Measurements from ENCODE around the gene TENT4B.

TENT4B gene

GRCh38 chr16:50244504-50245416 lies 91.7 kb downstream of the TENT4B start:
- peaks cover 38% of the 10 kb centered on the region for H3K27me3 ChIP-seq
- no peak overlapping the region for H3K4me3 ChIP-seq (ENCODE audit: low read depth in 1 of 2, low read length in 1 of 2)
- no peaks in the 10 kb centered on the region for H3K9me3 ChIP-seq
- H3K36me3 ChIP-seq: no peaks in the 10 kb centered on the region
- H3K4me1 ChIP-seq (ENCODE audit: control insufficient read depth in 1 of 2, insufficient read depth in 1 of 2, low read depth in 1 of 2, low read length in 1 of 2): peaks cover 12 to 14% of the 10 kb centered on the region in 2 experiments
- TF ChIP-seq CTCF (IDR thresholded peaks at IDR 0.05): no peak
- no peak overlapping the region for H3K27ac ChIP-seq

- Histone ChIP-seq H3K27me3 (peaks cover 38% of the 10 kb centered on the region), H3K4me3 (ENCODE audit: low read depth in 1 of 2, low read length in 1 of 2) (peak overlapping the region; percentile 55 to 69), H3K4me1 (ENCODE audit: control insufficient read depth in 1 of 2, insufficient read depth in 1 of 2, low read depth in 1 of 2, low read length in 1 of 2) (peaks cover 12 to 14% of the 10 kb centered on the region in 2 experiments), H3K27ac (no peak overlapping the region), H3K36me3 (no peaks in the 10 kb centered on the region), H3K9me3 (no peaks in the 10 kb centered on the region)
- peak; percentile 61 for TF ChIP-seq CTCF (IDR thresholded peaks at IDR 0.05)
Measured at GRCh38 chr16:50245417-50246298, 92.6 kb downstream of the TENT4B start.

- Histone ChIP-seq H3K4me3 (ENCODE audit: low read depth in 1 of 2, low read length in 1 of 2) (peak overlapping the region; percentile 55 to 69), H3K9me3 (no peaks in the 10 kb centered on the region), H3K27me3 (peaks cover 38% of the 10 kb centered on the region), H3K4me1 (ENCODE audit: control insufficient read depth in 1 of 2, insufficient read depth in 1 of 2, low read depth in 1 of 2, low read length in 1 of 2) (peaks cover 12 to 14% of the 10 kb centered on the region in 2 experiments), H3K36me3 (no peaks in the 10 kb centered on the region), H3K27ac (no peak overlapping the region)
- no peak for TF ChIP-seq CTCF (IDR thresholded peaks at IDR 0.05)
Measured at GRCh38 chr16:50246299-50247122, 93.4 kb downstream of the TENT4B start.

GRCh38 chr16:50247123-50247905 lies 94.2 kb downstream of the TENT4B start:
- peak overlapping the region in 1 of 2 experiments; percentile 69 for H3K4me3 ChIP-seq (ENCODE audit: low read depth in 1 of 2, low read length in 1 of 2)
- peaks cover 12 to 14% of the 10 kb centered on the region in 2 experiments for H3K4me1 ChIP-seq (ENCODE audit: control insufficient read depth in 1 of 2, insufficient read depth in 1 of 2, low read depth in 1 of 2, low read length in 1 of 2)
- H3K9me3 ChIP-seq: no peaks in the 10 kb centered on the region
- no peak overlapping the region for H3K27ac ChIP-seq
- no peak for TF ChIP-seq CTCF (IDR thresholded peaks at IDR 0.05)
- H3K36me3 ChIP-seq: no peaks in the 10 kb centered on the region
- peaks cover 38% of the 10 kb centered on the region for H3K27me3 ChIP-seq

Measured in neutrophil (primary cell).